Hepatocyte (in vitro differentiated cells): Measurements from ENCODE around the gene FCMR. TPM values are rescaled to one million over a fixed set of nuclear protein-coding genes. Genes with fewer than 3 reads are reported as not detected.

Experiments used
- DNase-seq: peaks from one replicate; pipeline ENCODE4 v3.0.0-alpha.2; 2016; ENCODE audit warnings: low spot score
- H2AFZ ChIP-seq: fragments of 200-600 bp; sonication (generic); 2 replicates; pipeline ENCODE4 v1.6.0; 2016; ENCODE audit warnings: antibody characterized with exemption, mild to moderate bottlenecking
- H3K27ac ChIP-seq: fragments of 200-600 bp; sonication (generic); 2 replicates; pipeline ENCODE4 v1.5.1; 2016; ENCODE audit warnings: mild to moderate bottlenecking
- H3K27me3 ChIP-seq: fragments of 200-600 bp; sonication (generic); 2 replicates; pipeline ENCODE4 v1.6.1; 2016
- H3K36me3 ChIP-seq: fragments of 200-600 bp; sonication (generic); replicated peaks from 2 replicates; pipeline ENCODE4 v1.5.1; 2016; ENCODE audit warnings: low read depth; ENCODE audit not compliant: insufficient read depth
- H3K4me1 ChIP-seq: fragments of 200-600 bp; sonication (generic); 2 replicates; pipeline ENCODE4 v1.5.1; 2016; ENCODE audit warnings: mild to moderate bottlenecking, moderate library complexity; ENCODE audit not compliant: insufficient read depth
- H3K4me2 ChIP-seq: fragments of 200-600 bp; sonication (generic); 2 replicates; pipeline ENCODE4 v1.6.0; 2016
- H3K4me3 ChIP-seq: fragments of 200-600 bp; sonication (generic); 2 replicates; pipeline ENCODE4 v1.5.1; 2016; ENCODE audit warnings: mild to moderate bottlenecking
- H3K79me2 ChIP-seq: fragments of 200-600 bp; sonication (generic); 2 replicates; pipeline ENCODE4 v1.6.0; 2017; ENCODE audit warnings: mild to moderate bottlenecking
- H3K9me2 ChIP-seq: fragments of 200-600 bp; sonication (generic); replicated peaks from 2 replicates; pipeline ENCODE4 v1.6.0; 2017; ENCODE audit warnings: mild to moderate bottlenecking; ENCODE audit not compliant: insufficient read depth
- H3K9me3 ChIP-seq: fragments of 200-600 bp; sonication (generic); 2 replicates; pipeline ENCODE4 v1.5.1; 2016; ENCODE audit warnings: low read depth, mild to moderate bottlenecking
- H4K20me1 ChIP-seq: fragments of 200-600 bp; sonication (generic); 2 replicates; pipeline ENCODE4 v1.6.0; 2016; ENCODE audit warnings: mild to moderate bottlenecking; ENCODE audit not compliant: insufficient read depth, poor library complexity, severe bottlenecking
- CTCF ChIP-seq: fragments of 200-600 bp; sonication (generic); IDR thresholded peaks from 2 replicates; pipeline ENCODE4 v1.5.1; 2016; ENCODE audit warnings: antibody characterized with exemption, mild to moderate bottlenecking; ENCODE audit not compliant: poor library complexity
- EZH2 ChIP-seq: fragments of 200-600 bp; sonication (generic); IDR thresholded peaks from 2 replicates; pipeline ENCODE4 v1.6.1; 2016; ENCODE audit warnings: antibody characterized with exemption, mild to moderate bottlenecking, borderline replicate concordance
- EZH2phosphoT487 ChIP-seq: fragments of 200-600 bp; sonication (generic); IDR thresholded peaks from one replicate; pipeline ENCODE4 v1.6.1; 2018; ENCODE audit warnings: antibody characterized with exemption, mild to moderate bottlenecking, low read depth, moderate library complexity; ENCODE audit not compliant: unreplicated experiment, severe bottlenecking
- whole genome bisulfite sequencing: methylation state at CpG from one replicate; pipeline ENCODE4 v1.1.6; 2016; ENCODE audit warnings: low lambda C conversion rate; ENCODE audit errors: missing lambda C conversion rate; 5-methylcytosine and 5-hydroxymethylcytosine counted together
- polyA plus RNA-seq: library from polyadenylated mRNA; unstranded; fragments of >200 nt; fragmentation: Nextera tagmentation; extraction: Ambion mirVana; gene quantifications from 2 replicates; pipeline ENCODE4 v1.2.1, GENCODE V29; 2016
- total RNA-seq: library from RNA; depleted of rRNA; stranded (reverse); fragments of >200 nt; gene quantifications from 2 replicates; pipeline ENCODE4 v1.2.3, GENCODE V29; 2014

Gene FCMR
- total and polyA plus RNA-seq, 2 experiments from 2014 or later, result 0.71 to 0.97 TPM

- TF ChIP-seq EZH2phosphoT487 (no peak), EZH2 (no peak)
Observed at GRCh38 chr1:206892351-206892984, 29.3 kb downstream of the FCMR start.

GRCh38 chr1:206891412-206891811 lies 30.3 kb downstream of the FCMR start:
- Histone ChIP-seq H2AFZ (no peak overlapping the region), H3K9me2 (no peaks in the 10 kb centered on the region), H3K27ac (no peak overlapping the region), H3K9me3 (no peaks in the 10 kb centered on the region), H3K36me3 (no peaks in the 10 kb centered on the region), H3K79me2 (no peaks in the 10 kb centered on the region), H3K4me2 (no peak overlapping the region), H3K27me3 (peaks cover 20% of the 10 kb centered on the region), H3K4me1 (peaks cover 8% of the 10 kb centered on the region), H3K4me3 (no peak overlapping the region), H4K20me1 (no peaks in the 10 kb centered on the region)
- TF ChIP-seq EZH2, result no peak
- no peak for TF ChIP-seq EZH2phosphoT487
- TF ChIP-seq CTCF, result no peak
- no peak for DNase-seq
- 85% methylated on average over 1 of the region's 1 CpG for WGBS

More at GRCh38 chr1:206892351-206892984, 29.3 kb downstream of the FCMR start:
- 91% methylated on average over 3 of the region's 3 CpGs for WGBS
- H3K79me2 ChIP-seq, result no peaks in the 10 kb centered on the region
- H3K27ac ChIP-seq, result no peak overlapping the region
- no peaks in the 10 kb centered on the region for H3K9me2 ChIP-seq
- H3K4me3 ChIP-seq, result no peak overlapping the region
- peaks cover 8% of the 10 kb centered on the region for H3K4me1 ChIP-seq
- peaks cover 14% of the 10 kb centered on the region for H3K27me3 ChIP-seq
- no peaks in the 10 kb centered on the region for H4K20me1 ChIP-seq
- no peak for DNase-seq
- H3K4me2 ChIP-seq, result no peak overlapping the region
- no peaks in the 10 kb centered on the region for H3K36me3 ChIP-seq
- no peak overlapping the region for H2AFZ ChIP-seq
- no peaks in the 10 kb centered on the region for H3K9me3 ChIP-seq

- peaks cover 5% of the 10 kb centered on the region for H3K4me1 ChIP-seq
- no peaks in the 10 kb centered on the region for H3K79me2 ChIP-seq
- TF ChIP-seq EZH2phosphoT487 (no peak), CTCF (no peak), EZH2 (no peak)
- no peaks in the 10 kb centered on the region for H4K20me1 ChIP-seq
- H2AFZ ChIP-seq, result no peak overlapping the region
- no peaks in the 10 kb centered on the region for H3K36me3 ChIP-seq
- no peak overlapping the region for H3K4me3 ChIP-seq
- H3K9me2 ChIP-seq, result no peaks in the 10 kb centered on the region
- WGBS, result 71% methylated on average over 15 of the region's 15 CpGs
- no peaks in the 10 kb centered on the region for H3K9me3 ChIP-seq
- DNase-seq, result no peak
- peaks cover 20% of the 10 kb centered on the region for H3K27me3 ChIP-seq
- H3K27ac ChIP-seq, result no peak overlapping the region
- no peak overlapping the region for H3K4me2 ChIP-seq
Observed at GRCh38 chr1:206890125-206891060, 31.3 kb downstream of the FCMR start.

GRCh38 chr1:206887701-206888100 lies 34.0 kb downstream of the FCMR start:
- Histone ChIP-seq H3K27ac (no peak overlapping the region), H3K4me3 (no peak overlapping the region), H4K20me1 (no peaks in the 10 kb centered on the region), H3K4me2 (no peak overlapping the region), H3K27me3 (peaks cover 16% of the 10 kb centered on the region), H3K79me2 (no peaks in the 10 kb centered on the region), H3K9me3 (no peaks in the 10 kb centered on the region), H3K4me1 (peaks cover 3% of the 10 kb centered on the region), H2AFZ (no peak overlapping the region), H3K9me2 (no peaks in the 10 kb centered on the region), H3K36me3 (no peaks in the 10 kb centered on the region)
- DNase-seq, result no peak
- TF ChIP-seq CTCF (no peak), EZH2phosphoT487 (no peak)
- 68% methylated on average over 4 of the region's 4 CpGs for WGBS
